Muscle of leg (tissue), 11 donors: ENCODE data around the gene HECW1. TPM values are rescaled to one million over a fixed set of nuclear protein-coding genes. Genes with fewer than 3 reads are reported as not detected.
A peak's percentile ranks its signal among the peaks of the same experiment; 100 is the strongest.

ENCODE experiments used
- DNase-seq: peaks from one replicate; pipeline ENCODE4 v3.0.0; 2013
- H3K27ac ChIP-seq: one replicate; pipeline ENCODE4 v1.5.1; 2013; ENCODE audit warnings: mild to moderate bottlenecking, low read length, control low read depth
- H3K27me3 ChIP-seq: one replicate; pipeline ENCODE4 v1.6.1; 2013; ENCODE audit warnings: low read length; ENCODE audit not compliant: control insufficient read depth, insufficient read depth
- H3K36me3 ChIP-seq: one replicate; pipeline ENCODE4 v1.6.1; 2013; ENCODE audit warnings: low read length; ENCODE audit not compliant: control insufficient read depth, insufficient read depth
- H3K4me1 ChIP-seq: one replicate; pipeline ENCODE4 v1.6.1; 2013; ENCODE audit warnings: low read length; ENCODE audit not compliant: control insufficient read depth, insufficient read depth
- H3K4me3 ChIP-seq: one replicate; pipeline ENCODE4 v1.5.1; 2013; ENCODE audit warnings: low read length, control low read depth
- H3K9me3 ChIP-seq: replicated peaks from 2 replicates; pipeline ENCODE4 v1.6.1; 2013; ENCODE audit warnings: low read depth, low read length; ENCODE audit not compliant: control insufficient read depth
- WGBS: methylation state at CpG from one replicate; pipeline ENCODE4 v1.1.5; 2013; ENCODE audit warnings: missing lambda C conversion rate; ENCODE audit not compliant: insufficient coverage; 5-methylcytosine and 5-hydroxymethylcytosine counted together
- polyA plus RNA-seq, 8 donors: library from polyadenylated mRNA; unstranded; fragments of 120-200 nt; gene quantifications; one replicate each; pipeline versions ENCODE4 v1.2.1 to v1.2.3, GENCODE V29; 2013; ENCODE audit warnings: inconsistent platforms in 1 of 8, low replicate concordance in 1 of 8; ENCODE audit not compliant: insufficient read length in 8 of 8, insufficient read depth in 1 of 8
- total RNA-seq: library from RNA; stranded (reverse); fragments of 120-200 nt; gene quantifications from one replicate; pipeline ENCODE4 v1.2.4, GENCODE V29; 2013

Gene HECW1
- total and polyA plus RNA-seq, 9 donors, result 0.13 to 1.7 (median 0.51) TPM; not detected in 1

DNA sequence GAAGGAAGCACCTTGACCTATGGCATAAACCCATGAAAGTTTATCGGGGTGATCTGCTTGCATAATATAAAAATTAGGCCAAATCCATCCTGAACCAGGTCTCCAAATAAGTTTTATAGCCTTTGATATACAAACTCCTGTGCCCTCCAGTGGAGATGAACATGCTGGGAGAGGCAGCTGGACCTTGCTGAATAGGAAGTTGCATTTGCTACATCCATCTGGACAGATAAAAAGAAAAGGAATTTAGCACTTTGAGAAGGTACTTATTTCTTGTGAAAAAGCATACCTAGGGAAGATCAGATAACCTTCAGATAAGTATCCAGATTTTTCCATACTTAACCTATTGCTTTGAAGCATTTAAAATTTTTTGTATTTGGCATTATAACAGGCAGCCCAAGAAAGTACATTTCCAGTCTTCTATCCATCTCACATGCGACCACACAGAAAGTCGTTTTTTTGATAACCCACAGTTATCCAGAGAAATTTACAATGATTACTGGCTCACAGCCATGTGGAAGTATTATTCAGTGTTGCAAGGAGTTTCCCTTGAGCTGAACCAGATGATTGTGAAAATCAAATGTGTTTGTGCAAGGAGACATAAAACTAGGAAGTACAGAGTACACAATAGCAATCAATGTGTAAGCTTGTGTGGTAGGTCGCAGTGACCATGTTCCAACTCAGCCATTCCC lies 346.0 kb downstream of the HECW1 start:
- Histone ChIP-seq H3K27me3 (no peaks in the 10 kb centered on the region), H3K9me3 (no peaks in the 10 kb centered on the region), H3K4me3 (no peak overlapping the region), H3K27ac (no peak overlapping the region), H3K4me1 (peaks cover 25% of the 10 kb centered on the region), H3K36me3 (no peaks in the 10 kb centered on the region)
- peak; percentile 36 for DNase-seq
- WGBS, result 20% methylated on average over 1 of the region's 4 CpGs

DNA sequence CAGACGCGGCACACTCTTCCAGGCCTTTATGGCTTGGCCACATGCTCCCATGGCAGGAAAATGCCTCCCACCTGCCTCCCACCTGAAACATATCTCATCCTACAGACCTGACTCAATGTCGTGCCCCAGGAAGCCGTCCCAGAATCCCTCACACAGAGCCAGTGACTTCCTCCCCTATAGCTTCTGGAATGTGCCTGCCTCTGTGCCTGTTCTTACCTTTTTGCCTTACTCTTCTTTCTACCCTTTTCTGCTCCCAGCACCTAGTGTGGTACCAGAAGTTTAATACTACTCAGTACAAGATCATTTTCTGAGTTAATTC lies 346.5 kb downstream of the HECW1 start:
- H3K27me3 ChIP-seq, result no peaks in the 10 kb centered on the region

DNA sequence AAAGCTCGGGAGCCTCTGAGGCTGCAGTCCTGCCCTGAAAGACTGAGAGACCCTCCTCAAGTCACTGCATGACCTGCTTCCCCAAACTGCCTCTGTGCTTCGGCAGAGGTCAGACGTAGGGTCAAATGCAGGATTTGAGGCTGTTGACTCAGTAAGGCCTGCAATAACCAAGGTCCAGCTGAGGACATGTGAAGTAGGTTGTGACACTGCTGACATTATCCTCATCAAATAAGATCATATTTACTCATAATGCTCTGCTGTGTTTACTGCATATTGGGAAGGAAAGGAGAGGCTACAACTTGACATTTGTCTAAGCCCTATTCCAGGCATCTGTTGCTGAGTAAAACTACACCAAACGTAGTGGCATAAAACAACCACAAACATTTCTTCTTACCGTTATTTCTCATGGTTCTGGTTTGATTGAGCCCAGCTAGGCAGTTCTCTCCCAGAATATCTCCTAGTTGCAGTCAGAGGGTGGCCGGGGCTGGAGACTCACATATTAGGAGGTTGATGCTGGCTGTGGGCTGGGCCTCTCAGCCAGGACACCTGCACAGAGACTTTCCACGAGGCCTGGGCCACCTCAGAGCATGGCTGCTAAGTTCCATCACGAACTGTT lies 348.4 kb downstream of the HECW1 start:
- Histone ChIP-seq H3K27ac (peak overlapping the region; percentile 87), H3K4me3 (no peak overlapping the region), H3K9me3 (no peaks in the 10 kb centered on the region), H3K27me3 (no peaks in the 10 kb centered on the region), H3K36me3 (no peaks in the 10 kb centered on the region), H3K4me1 (peaks cover 30% of the 10 kb centered on the region)
- DNase-seq, result no peak
- WGBS, result 69% methylated on average over 2 of the region's 8 CpGs

More for the DNA sequence above, 346.5 kb downstream of the HECW1 start:
- WGBS, result 43% methylated on average over 4 of the region's 4 CpGs
- H3K4me3 ChIP-seq, result no peak overlapping the region
- H3K9me3 ChIP-seq, result no peaks in the 10 kb centered on the region
- H3K36me3 ChIP-seq, result no peaks in the 10 kb centered on the region
- H3K4me1 ChIP-seq, result peaks cover 30% of the 10 kb centered on the region
- no peak overlapping the region for H3K27ac ChIP-seq
- no peak for DNase-seq

DNA sequence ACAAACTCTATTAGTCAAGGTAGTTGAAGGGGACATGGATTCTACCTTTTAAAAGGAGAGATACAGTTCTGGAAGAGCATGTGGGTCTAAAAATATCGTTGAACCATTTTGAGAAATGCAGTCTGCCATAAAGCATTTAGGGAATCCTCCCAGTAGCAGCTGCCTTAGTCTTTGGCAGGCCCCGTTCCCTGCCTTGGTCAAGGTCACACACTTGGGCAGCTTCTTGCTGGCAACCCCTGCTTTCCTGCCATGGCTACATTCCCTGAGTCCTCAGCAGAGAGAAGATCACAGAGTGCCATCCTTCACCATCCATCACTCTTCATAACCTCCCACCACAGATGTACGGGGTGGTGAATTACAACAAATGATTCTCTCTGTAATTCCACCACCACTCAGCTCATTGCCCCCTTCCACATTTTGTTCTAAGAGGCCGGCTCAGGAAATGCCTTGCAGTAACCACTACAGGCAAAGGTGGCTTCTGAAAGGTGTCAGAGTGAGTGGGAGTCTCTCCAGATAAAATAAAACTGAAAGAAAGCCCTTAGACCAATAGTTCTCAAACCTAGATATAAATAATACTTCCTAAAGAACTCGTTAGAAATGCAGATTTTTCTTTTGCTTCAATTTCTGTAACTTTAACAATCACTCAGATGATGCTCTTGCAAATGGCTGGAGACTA lies 349.0 kb downstream of the HECW1 start:
- Histone ChIP-seq H3K27me3 (no peaks in the 10 kb centered on the region), H3K4me3 (no peak overlapping the region), H3K36me3 (no peaks in the 10 kb centered on the region), H3K9me3 (no peaks in the 10 kb centered on the region), H3K27ac (peak overlapping the region; percentile 87), H3K4me1 (peaks cover 33% of the 10 kb centered on the region)
- 80% methylated on average over 2 of the region's 5 CpGs for WGBS
- DNase-seq, result peak; percentile 72

DNA sequence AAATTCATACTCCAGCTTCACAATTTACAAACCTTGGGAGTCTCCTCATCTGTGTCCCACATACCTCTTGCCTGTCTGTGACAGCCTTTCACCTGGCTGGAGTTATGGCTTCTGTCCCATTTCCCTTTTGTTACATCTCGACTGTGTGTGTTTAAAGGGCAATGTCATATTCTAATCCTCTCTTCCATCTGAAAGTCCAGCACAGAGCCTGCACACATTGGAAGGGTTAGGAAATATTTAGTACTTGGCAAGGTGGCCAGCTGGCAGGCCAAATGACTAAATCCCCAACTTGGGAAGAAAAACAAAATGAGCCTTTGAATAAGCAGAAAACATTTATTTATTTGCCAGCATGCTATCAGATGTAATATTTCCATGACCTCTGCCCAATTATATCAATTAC lies 350.4 kb downstream of the HECW1 start:
- H3K4me1 ChIP-seq, result peaks cover 33% of the 10 kb centered on the region
- H3K36me3 ChIP-seq, result no peaks in the 10 kb centered on the region
- no CpG with 5 or more reads among the region's 1 CpG for WGBS
- H3K4me3 ChIP-seq, result no peak overlapping the region
- H3K27ac ChIP-seq, result peak overlapping the region; percentile 72
- no peaks in the 10 kb centered on the region for H3K27me3 ChIP-seq
- DNase-seq, result peak; percentile 71
- no peaks in the 10 kb centered on the region for H3K9me3 ChIP-seq

DNA sequence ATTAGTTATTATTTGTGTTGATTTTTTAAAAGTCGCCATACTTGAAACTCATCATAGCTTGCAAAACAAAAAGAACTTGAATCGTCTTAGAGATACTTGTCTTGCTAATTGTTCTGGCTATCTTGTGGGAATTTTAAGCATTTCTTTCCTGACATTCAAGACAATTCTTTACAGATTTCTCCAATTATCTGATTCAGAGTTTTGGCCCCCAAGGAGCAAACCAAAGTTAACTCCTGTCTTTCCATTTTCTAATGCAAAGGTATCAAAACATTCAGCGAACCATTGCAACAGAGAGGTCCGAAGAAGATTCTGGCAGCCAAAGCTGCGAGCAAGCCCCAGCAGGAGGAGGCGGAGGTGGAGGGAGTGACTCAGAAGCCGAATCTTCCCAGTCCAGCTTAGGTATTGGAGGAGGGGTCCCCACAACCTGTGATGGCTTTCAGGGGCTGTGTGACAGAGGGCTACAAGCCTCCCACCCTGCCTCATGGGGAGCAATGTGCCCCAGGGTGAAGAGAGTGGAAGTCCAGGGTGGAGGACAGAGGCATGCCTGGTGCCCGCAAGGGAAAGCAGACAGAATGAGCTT lies 351.0 kb downstream of the HECW1 start:
- H3K27me3 ChIP-seq, result no peaks in the 10 kb centered on the region
- no peak for DNase-seq
- H3K4me3 ChIP-seq, result no peak overlapping the region
- no peaks in the 10 kb centered on the region for H3K9me3 ChIP-seq
- WGBS, result 31% methylated on average over 4 of the region's 8 CpGs
- H3K36me3 ChIP-seq, result no peaks in the 10 kb centered on the region
- peaks cover 33% of the 10 kb centered on the region for H3K4me1 ChIP-seq
- no peak overlapping the region for H3K27ac ChIP-seq

DNA sequence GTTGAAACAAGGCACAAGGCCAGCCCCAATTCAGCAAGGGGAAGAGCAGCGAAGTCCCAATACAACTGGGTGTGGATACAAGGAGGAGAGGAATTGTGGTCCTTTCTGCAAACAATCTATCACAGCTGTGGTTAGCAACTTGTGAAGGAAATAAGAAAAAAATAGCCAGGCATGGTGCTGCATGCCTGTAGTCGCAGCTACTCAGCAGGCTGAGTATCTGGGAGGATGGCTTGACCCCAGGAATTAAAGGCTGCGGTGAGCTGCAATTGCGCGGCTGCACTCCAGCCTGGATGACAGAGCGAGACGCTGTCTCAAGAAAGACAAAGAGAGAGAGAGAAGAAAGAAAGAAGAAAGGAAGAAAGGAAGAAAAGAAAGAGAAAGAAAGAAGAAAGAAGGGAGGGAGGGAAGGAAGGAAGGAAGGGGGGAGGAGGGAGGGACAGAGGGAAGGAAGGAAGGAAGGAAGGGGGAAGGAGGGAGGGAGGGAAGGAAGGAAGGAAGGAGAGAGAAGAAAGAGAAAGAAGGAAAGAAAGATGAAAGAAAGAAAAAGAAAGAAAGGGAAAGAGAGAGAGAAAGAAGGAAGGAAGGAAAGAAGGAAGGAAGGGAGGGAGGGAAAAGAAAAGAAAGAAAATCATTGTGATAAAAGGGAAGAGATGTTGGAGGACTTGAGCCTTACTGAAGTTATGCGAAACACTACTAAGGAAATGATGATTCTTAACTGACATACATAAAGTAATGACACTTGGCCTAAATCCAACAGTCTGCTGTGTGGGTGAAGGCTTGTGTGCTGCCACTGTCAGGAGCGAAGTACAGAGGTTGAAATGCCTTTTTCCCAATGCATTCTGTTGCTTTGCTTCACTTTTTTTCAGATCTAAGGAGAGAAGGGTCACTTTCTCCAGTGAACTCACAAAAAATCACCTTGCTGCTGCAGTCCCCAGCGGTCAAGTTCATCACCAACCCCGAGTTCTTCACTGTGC lies 353.4 kb downstream of the HECW1 start:
- H3K27ac ChIP-seq, result no peak overlapping the region

DNA sequence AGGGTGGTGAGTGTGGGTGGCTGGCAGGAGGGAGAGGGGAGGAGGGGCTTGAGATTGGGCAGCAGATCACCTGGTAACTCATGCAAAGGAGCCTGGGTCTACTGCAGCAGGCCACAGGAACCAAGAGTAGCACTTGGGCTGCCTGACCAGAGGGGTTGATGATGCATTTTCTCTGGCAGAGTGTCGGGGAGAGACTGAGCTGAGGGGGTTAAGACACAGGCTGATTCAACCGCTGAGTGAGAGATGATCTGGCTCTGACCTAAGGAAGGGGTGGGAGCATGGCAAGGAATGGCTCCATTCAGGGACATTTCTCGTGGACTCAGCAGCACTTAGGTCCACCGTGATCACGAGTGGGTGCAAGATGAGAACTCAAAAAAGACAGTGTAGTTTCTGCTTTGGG lies 355.0 kb downstream of the HECW1 start:
- no peak for DNase-seq
- Histone ChIP-seq H3K27me3 (no peaks in the 10 kb centered on the region), H3K36me3 (no peaks in the 10 kb centered on the region), H3K4me3 (no peak overlapping the region), H3K9me3 (no peaks in the 10 kb centered on the region), H3K4me1 (peaks cover 14% of the 10 kb centered on the region), H3K27ac (no peak overlapping the region)
- 46% methylated on average over 5 of the region's 5 CpGs for whole genome bisulfite sequencing

More for the DNA sequence above, 353.4 kb downstream of the HECW1 start:
- Histone ChIP-seq H3K4me1 (peaks cover 27% of the 10 kb centered on the region), H3K9me3 (no peaks in the 10 kb centered on the region), H3K27me3 (no peaks in the 10 kb centered on the region), H3K36me3 (no peaks in the 10 kb centered on the region), H3K4me3 (no peak overlapping the region)
- DNase-seq, result peak; percentile 20
- WGBS, result 58% methylated on average over 8 of the region's 11 CpGs

DNA sequence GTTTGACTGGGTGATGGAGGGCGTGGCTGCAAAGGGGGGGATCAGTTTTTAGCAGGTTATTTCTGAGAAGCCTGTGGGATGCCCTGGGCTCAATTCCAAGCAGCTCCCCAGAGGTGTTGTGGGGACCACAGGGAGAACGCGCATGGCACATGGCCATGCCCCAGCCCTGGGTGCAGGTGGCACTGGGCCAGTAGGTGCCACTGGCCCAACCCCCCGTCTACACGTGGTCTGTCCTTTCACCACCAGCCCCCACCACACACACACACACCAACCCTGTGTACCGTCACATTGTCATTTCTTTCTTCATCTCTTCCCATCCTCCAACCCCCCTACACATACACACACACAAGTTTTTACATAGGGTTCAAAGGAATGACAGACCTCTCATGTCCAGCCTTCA lies 355.4 kb downstream of the HECW1 start:
- Histone ChIP-seq H3K4me3 (no peak overlapping the region), H3K27me3 (no peaks in the 10 kb centered on the region), H3K4me1 (peaks cover 10% of the 10 kb centered on the region), H3K9me3 (no peaks in the 10 kb centered on the region), H3K36me3 (no peaks in the 10 kb centered on the region), H3K27ac (no peak overlapping the region)
- no peak for DNase-seq
- WGBS, result 100% methylated on average over 3 of the region's 6 CpGs
